PC-3 (cell line): ENCODE data around the gene FOXN3. TPM values are rescaled to one million over a fixed set of nuclear protein-coding genes. Genes with fewer than 3 reads are reported as not detected.

ENCODE experiments used
- ATAC-seq: fragments of 200-7000 bp; cut with Tn5 transposase; 2 replicates; pipeline ENCODE4 v1.9.1; 2020; ENCODE audit warnings: mild to moderate bottlenecking, moderate library complexity
- BruUV-seq: library from RNA; stranded (reverse); fragments of 400-500 nt; replicated peaks from 2 replicates; lab custom pipeline; 2021; lab: Mats Ljungman, UMichigan
- CTCF ChIA-PET: fragments of 300-600 bp; sonication (Branson Sonifier 250); formaldehyde crosslinking; loops from one replicate; lab custom pipeline; 2022; ENCODE audit warnings: antibody characterized with exemption; lab: Charles Lee
- POLR2A ChIA-PET: fragments of 300-600 bp; sonication (Branson Sonifier 250); formaldehyde crosslinking; loops from one replicate; lab custom pipeline; 2022; ENCODE audit warnings: antibody characterized with exemption; ENCODE audit not compliant: unreplicated experiment; lab: Charles Lee
- DNase-seq: peaks from one replicate; pipeline ENCODE4 v3.0.0-alpha.2; 2015
- H2AFZ ChIP-seq: fragments of 300-600 bp; sonication (generic); 2 replicates; pipeline ENCODE4 v1.6.0; 2016; ENCODE audit warnings: antibody characterized with exemption, low read length
- H3F3A ChIP-seq: fragments of 300-600 bp; sonication (generic); one replicate; pipeline ENCODE4 v1.6.0; 2017; ENCODE audit warnings: antibody characterized with exemption, low read length, control low read depth, mild to moderate bottlenecking; ENCODE audit not compliant: unreplicated experiment
- H3K27ac ChIP-seq: fragments of 300-600 bp; sonication (generic); 2 replicates; pipeline ENCODE4 v1.5.1; 2016; ENCODE audit warnings: mild to moderate bottlenecking, low read length
- H3K27me3 ChIP-seq: fragments of 300-600 bp; sonication (generic); 2 replicates; pipeline ENCODE4 v1.6.1; 2016; ENCODE audit warnings: low read length, mixed read lengths
- H3K36me3 ChIP-seq: fragments of 300-600 bp; sonication (generic); 2 replicates; pipeline ENCODE4 v1.6.1; 2016; ENCODE audit warnings: low read depth, mixed run types, low read length, mixed read lengths
- H3K4me1 ChIP-seq: fragments of 300-600 bp; sonication (generic); 2 replicates; pipeline ENCODE4 v1.5.1; 2016; ENCODE audit warnings: low read length; ENCODE audit not compliant: insufficient read depth
- H3K4me2 ChIP-seq: fragments of 300-600 bp; sonication (generic); 2 replicates; pipeline ENCODE4 v1.6.0; 2016; ENCODE audit warnings: low read length
- H3K4me3 ChIP-seq: fragments of 300-600 bp; sonication (generic); 2 replicates; pipeline ENCODE4 v1.5.1; 2016; ENCODE audit warnings: mild to moderate bottlenecking, low read length, mixed read lengths
- H3K79me2 ChIP-seq: fragments of 300-600 bp; sonication (generic); 2 replicates; pipeline ENCODE4 v1.6.1; 2017; ENCODE audit warnings: low read length, mixed read lengths
- H3K9ac ChIP-seq: fragments of 300-600 bp; sonication (generic); 2 replicates; pipeline ENCODE4 v1.6.0; 2016; ENCODE audit warnings: mild to moderate bottlenecking, low read length
- H3K9me2 ChIP-seq: fragments of 300-600 bp; sonication (generic); replicated peaks from 2 replicates; pipeline ENCODE4 v1.6.1; 2016; ENCODE audit warnings: mixed run types, low read length, mixed read lengths
- H3K9me3 ChIP-seq: fragments of 300-600 bp; sonication (generic); 2 replicates; pipeline ENCODE4 v1.6.1; 2016; ENCODE audit warnings: low read length, mixed read lengths
- H4K20me1 ChIP-seq: fragments of 300-600 bp; sonication (generic); 2 replicates; pipeline ENCODE4 v1.6.1; 2016; ENCODE audit warnings: low read length, mixed read lengths
- EZH2 ChIP-seq: fragments of 300-600 bp; sonication (generic); IDR thresholded peaks from one replicate; pipeline ENCODE4 v1.6.1; 2017; ENCODE audit warnings: antibody characterized with exemption, mild to moderate bottlenecking, low read length; ENCODE audit not compliant: unreplicated experiment
- EZH2phosphoT487 ChIP-seq: fragments of 300-600 bp; sonication (generic); IDR thresholded peaks from 2 replicates; pipeline ENCODE4 v1.6.1; 2018; ENCODE audit warnings: mild to moderate bottlenecking, antibody characterized with exemption, low read length, borderline replicate concordance
- intact Hi-C: fragments of 100-400 bp; cut with micrococcal nuclease; formaldehyde crosslinking; loops from 2 replicates; pipeline ENCODE4 v1.9.0; 2023
- total RNA-seq: library from RNA; depleted of rRNA; stranded (reverse); fragments of >200 nt; gene quantifications from 2 replicates; pipeline ENCODE4 v1.2.3, GENCODE V29; 2014
- TF ChIP-seq, protein P1 (sequence below): fragments of 300-600 bp; sonication (generic); conservative IDR thresholded peaks from 2 replicates; pipeline ENCODE4 v1.5.1; 2017; ENCODE audit warnings: antibody characterized with exemption, low read depth, mild to moderate bottlenecking, low read length

The FOXN3 gene
- total RNA-seq, 1 experiment from 2014 or later, result 13.3 TPM

DNA sequence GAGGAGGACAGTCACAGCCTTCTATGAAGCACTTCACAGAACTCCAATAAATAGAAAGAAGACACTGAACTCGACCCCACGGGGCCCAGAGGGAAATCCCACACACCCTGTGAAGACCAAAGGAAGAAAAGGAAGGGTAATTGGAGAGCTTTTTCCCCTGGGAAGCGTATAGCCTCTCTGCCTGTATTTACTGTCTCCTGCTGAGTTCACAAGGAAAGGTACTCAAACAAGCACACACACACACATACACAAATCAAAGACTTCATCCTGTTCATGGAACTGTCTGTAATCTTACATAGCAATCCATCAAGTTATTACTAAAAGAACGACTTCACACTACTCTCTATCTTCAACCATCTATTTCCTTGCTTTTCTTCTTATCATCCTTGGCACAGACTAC, 15.3 kb downstream of the FOXN3 start:
- no peaks in the 10 kb centered on the region for H3K9me3 ChIP-seq
- intact Hi-C loops, result no loop called here
- H3K36me3 ChIP-seq, result no peaks in the 10 kb centered on the region
- H4K20me1 ChIP-seq, result no peaks in the 10 kb centered on the region
- POLR2A ChIA-PET, result no interaction called here
- no peaks in the 10 kb centered on the region for H3F3A ChIP-seq
- H3K79me2 ChIP-seq, result 0 out of 2 replicates have a peak, but pooled peaks cover 3% of the 10 kb centered on the region
- no TSS peak for BruUV-seq
- no peak overlapping the region for H3K4me3 ChIP-seq
- no peaks in the 10 kb centered on the region for H3K4me1 ChIP-seq
- CTCF ChIA-PET, result no interaction called here
- ATAC-seq (no peak), DNase-seq (no peak)
- no peak overlapping the region for H2AFZ ChIP-seq
- no peaks in the 10 kb centered on the region for H3K9me2 ChIP-seq
- TF ChIP-seq EZH2, result no peak
- no peak for TF ChIP-seq EZH2phosphoT487
- TF ChIP-seq, protein P1, sequence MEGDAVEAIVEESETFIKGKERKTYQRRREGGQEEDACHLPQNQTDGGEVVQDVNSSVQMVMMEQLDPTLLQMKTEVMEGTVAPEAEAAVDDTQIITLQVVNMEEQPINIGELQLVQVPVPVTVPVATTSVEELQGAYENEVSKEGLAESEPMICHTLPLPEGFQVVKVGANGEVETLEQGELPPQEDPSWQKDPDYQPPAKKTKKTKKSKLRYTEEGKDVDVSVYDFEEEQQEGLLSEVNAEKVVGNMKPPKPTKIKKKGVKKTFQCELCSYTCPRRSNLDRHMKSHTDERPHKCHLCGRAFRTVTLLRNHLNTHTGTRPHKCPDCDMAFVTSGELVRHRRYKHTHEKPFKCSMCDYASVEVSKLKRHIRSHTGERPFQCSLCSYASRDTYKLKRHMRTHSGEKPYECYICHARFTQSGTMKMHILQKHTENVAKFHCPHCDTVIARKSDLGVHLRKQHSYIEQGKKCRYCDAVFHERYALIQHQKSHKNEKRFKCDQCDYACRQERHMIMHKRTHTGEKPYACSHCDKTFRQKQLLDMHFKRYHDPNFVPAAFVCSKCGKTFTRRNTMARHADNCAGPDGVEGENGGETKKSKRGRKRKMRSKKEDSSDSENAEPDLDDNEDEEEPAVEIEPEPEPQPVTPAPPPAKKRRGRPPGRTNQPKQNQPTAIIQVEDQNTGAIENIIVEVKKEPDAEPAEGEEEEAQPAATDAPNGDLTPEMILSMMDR, result no peak
- H3K9ac ChIP-seq, result no peak overlapping the region
- no peak overlapping the region for H3K4me2 ChIP-seq
- no peaks in the 10 kb centered on the region for H3K27me3 ChIP-seq
- H3K27ac ChIP-seq, result no peak overlapping the region

- DNase-seq (no peak), ATAC-seq (no peak)
- no peaks in the 10 kb centered on the region for H3K36me3 ChIP-seq
- no peak overlapping the region for H3K27ac ChIP-seq
- no peaks in the 10 kb centered on the region for H3F3A ChIP-seq
- no peaks in the 10 kb centered on the region for H3K27me3 ChIP-seq
- no peak overlapping the region for H3K4me3 ChIP-seq
- no peaks in the 10 kb centered on the region for H4K20me1 ChIP-seq
- no peak overlapping the region for H3K9ac ChIP-seq
- no peaks in the 10 kb centered on the region for H3K9me3 ChIP-seq
- no peaks in the 10 kb centered on the region for H3K4me1 ChIP-seq
- H3K9me2 ChIP-seq, result no peaks in the 10 kb centered on the region
- TF ChIP-seq EZH2 (no peak), EZH2phosphoT487 (no peak)
- TF ChIP-seq, protein P1, result no peak
- CTCF ChIA-PET, result no interaction called here
- intact Hi-C loops, result no loop called here
- POLR2A ChIA-PET, result no interaction called here
- H3K4me2 ChIP-seq, result no peak overlapping the region
- H2AFZ ChIP-seq, result no peak overlapping the region
- BruUV-seq, result no TSS peak
- 0 out of 2 replicates have a peak, but pooled peaks cover under 1% of the 10 kb centered on the region for H3K79me2 ChIP-seq
Measured at GRCh38 chr14:89401241-89401640, 15.8 kb downstream of the FOXN3 start.

- ATAC-seq, result no peak
- H3K27me3 ChIP-seq, result no peaks in the 10 kb centered on the region
- no TSS peak for BruUV-seq
- no peak overlapping the region for H3K4me2 ChIP-seq
- no peak overlapping the region for H2AFZ ChIP-seq
- no peaks in the 10 kb centered on the region for H3K9me3 ChIP-seq
- ChIA-PET CTCF (no interaction called here), POLR2A (no interaction called here)
- no peaks in the 10 kb centered on the region for H3K4me1 ChIP-seq
- H3K9ac ChIP-seq, result no peak overlapping the region
- TF ChIP-seq EZH2 (no peak), EZH2phosphoT487 (no peak)
- no peaks in the 10 kb centered on the region for H3K79me2 ChIP-seq
- no peak overlapping the region for H3K4me3 ChIP-seq
- H3K36me3 ChIP-seq, result no peaks in the 10 kb centered on the region
- intact Hi-C loops, result no loop called here
- H3F3A ChIP-seq, result no peaks in the 10 kb centered on the region
- H3K27ac ChIP-seq, result no peak overlapping the region
- no peaks in the 10 kb centered on the region for H3K9me2 ChIP-seq
- H4K20me1 ChIP-seq, result no peaks in the 10 kb centered on the region
- DNase-seq, result no peak
Measured at GRCh38 chr14:89400529-89400928, 16.5 kb downstream of the FOXN3 start.
